Measurements from ENCODE around the gene SLC4A2.

- TF ChIP-seq CTCF (IDR thresholded peaks at IDR 0.05) = no peak
- no peak for TF ChIP-seq POLR2A (IDR thresholded peaks at IDR 0.05)
Measured at GRCh38 chr7:151045262-151045661, 14.1 kb upstream of the SLC4A2 start.

All from right lobe of liver (tissue), 4 donors.